C4-2B (cell line): ENCODE measurements around the gene TTC5.
"Not testable (repeated sequence)": the region's sequence is repeated elsewhere in the genome, so short reads cannot be mapped to it uniquely, and the experiment has no call there.

ENCODE experiments used
- H3K27ac ChIP-seq: fragments of 450-650 bp; 2 replicates; pipeline ENCODE4 v1.5.1; 2017
- ZFX ChIP-seq: fragments of 450-650 bp; IDR thresholded peaks from 2 replicates; pipeline ENCODE4 v1.6.1; 2017
- TF ChIP-seq, protein P1 (sequence below): fragments of 450-650 bp; conservative IDR thresholded peaks from 2 replicates; pipeline ENCODE4 v1.5.1; 2017; ENCODE audit warnings: mild to moderate bottlenecking

Gene TTC5

GRCh38 chr14:20302042-20302755, 3.6 kb downstream of the TTC5 start:
- TF ChIP-seq, protein P1, sequence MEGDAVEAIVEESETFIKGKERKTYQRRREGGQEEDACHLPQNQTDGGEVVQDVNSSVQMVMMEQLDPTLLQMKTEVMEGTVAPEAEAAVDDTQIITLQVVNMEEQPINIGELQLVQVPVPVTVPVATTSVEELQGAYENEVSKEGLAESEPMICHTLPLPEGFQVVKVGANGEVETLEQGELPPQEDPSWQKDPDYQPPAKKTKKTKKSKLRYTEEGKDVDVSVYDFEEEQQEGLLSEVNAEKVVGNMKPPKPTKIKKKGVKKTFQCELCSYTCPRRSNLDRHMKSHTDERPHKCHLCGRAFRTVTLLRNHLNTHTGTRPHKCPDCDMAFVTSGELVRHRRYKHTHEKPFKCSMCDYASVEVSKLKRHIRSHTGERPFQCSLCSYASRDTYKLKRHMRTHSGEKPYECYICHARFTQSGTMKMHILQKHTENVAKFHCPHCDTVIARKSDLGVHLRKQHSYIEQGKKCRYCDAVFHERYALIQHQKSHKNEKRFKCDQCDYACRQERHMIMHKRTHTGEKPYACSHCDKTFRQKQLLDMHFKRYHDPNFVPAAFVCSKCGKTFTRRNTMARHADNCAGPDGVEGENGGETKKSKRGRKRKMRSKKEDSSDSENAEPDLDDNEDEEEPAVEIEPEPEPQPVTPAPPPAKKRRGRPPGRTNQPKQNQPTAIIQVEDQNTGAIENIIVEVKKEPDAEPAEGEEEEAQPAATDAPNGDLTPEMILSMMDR: no peak
- TF ChIP-seq ZFX: no peak
- H3K27ac ChIP-seq: no peak overlapping the region

- H3K27ac ChIP-seq: no peak overlapping the region
- TF ChIP-seq ZFX: no peak
- TF ChIP-seq, protein P1: no peak
These were observed 10.7 kb downstream of the TTC5 start for GRCh38 chr14:20295067-20295466.

DNA sequence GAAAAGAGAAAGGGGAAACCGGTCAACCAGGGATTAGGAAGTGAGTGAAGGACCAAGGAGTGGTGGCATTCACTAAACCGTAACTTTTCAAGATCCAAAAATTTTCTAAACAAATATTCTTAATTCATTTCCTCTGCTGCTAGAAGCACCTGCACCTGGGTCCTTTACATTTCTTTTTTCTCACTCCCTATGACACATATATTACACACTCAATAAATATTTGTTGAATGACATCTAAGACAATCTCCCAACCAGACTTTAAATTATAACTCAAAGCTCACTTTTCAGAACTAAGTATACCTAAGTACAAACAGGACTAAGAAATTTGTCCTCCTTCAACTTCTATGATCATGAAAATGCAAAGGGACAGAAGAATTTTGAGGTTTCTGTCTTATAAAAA, 11.1 kb downstream of the TTC5 start:
- H3K27ac ChIP-seq: no peak overlapping the region
- TF ChIP-seq, protein P1: no peak
- TF ChIP-seq ZFX: no peak

GRCh38 chr14:20281998-20282397, 23.8 kb downstream of the TTC5 start:
- not testable (repeated sequence) for H3K27ac ChIP-seq

DNA sequence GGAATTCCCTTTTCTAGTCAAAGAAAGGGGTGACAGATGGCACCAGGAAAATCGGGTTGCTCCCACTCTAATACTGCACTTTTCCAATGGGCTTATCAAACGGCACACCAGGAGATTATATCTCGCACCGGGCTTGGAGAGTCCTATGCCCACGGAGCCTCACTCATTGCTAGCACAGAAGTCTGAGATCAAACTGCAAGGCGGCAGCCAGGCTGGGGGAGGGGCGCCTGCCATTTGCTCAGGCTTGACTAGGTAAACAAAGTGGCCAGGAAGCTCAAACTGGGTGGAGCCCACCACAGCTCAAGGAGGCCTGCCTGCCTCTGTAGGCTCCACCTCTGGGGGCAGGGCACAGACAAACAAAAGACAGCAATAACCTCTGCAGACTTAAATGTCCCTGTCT, 25.5 kb downstream of the TTC5 start:
- H3K27ac ChIP-seq: not testable (repeated sequence)

- no peak for TF ChIP-seq ZFX
- TF ChIP-seq, protein P1: no peak
- H3K27ac ChIP-seq: no peak overlapping the region
These were observed 27.3 kb downstream of the TTC5 start for GRCh38 chr14:20278414-20278813.

GRCh38 chr14:20277409-20277808, 28.3 kb downstream of the TTC5 start:
- no peak for TF ChIP-seq ZFX
- TF ChIP-seq, protein P1: no peak
- H3K27ac ChIP-seq: no peak overlapping the region

GRCh38 chr14:20274062-20274461, 31.7 kb downstream of the TTC5 start:
- H3K27ac ChIP-seq: no peak overlapping the region
- TF ChIP-seq, protein P1: no peak
- no peak for TF ChIP-seq ZFX

GRCh38 chr14:20264361-20264760, 41.4 kb downstream of the TTC5 start:
- not testable (repeated sequence) for H3K27ac ChIP-seq
